HCT116 (cell line): ENCODE results near the gene RAB41. TPM values are rescaled to one million over a fixed set of nuclear protein-coding genes. Genes with fewer than 3 reads are reported as not detected.

Source experiments
- ATAC-seq: fragments of 200-7000 bp; cut with Tn5 transposase; 2 replicates; pipeline ENCODE4 v1.9.1; 2020; ENCODE audit warnings: mild to moderate bottlenecking, moderate library complexity
- BruUV-seq: library from RNA; stranded (reverse); fragments of 400-500 nt; replicated peaks from 2 replicates; lab custom pipeline; 2021; lab: Mats Ljungman, UMichigan
- CTCF ChIA-PET: fragments of 300-600 bp; sonication (Branson Sonifier 250); formaldehyde crosslinking; loops from one replicate; lab custom pipeline; 2021; ENCODE audit warnings: antibody characterized with exemption; lab: Charles Lee
- POLR2A ChIA-PET: fragments of 300-600, 350-600 bp; sonication (Branson Sonifier 250); formaldehyde crosslinking; loops from one replicate; lab custom pipeline; 2021; ENCODE audit warnings: antibody characterized with exemption; lab: Charles Lee
- RAD21 ChIA-PET, 2 experiments: fragments of 300-600 bp; sonication (Branson Sonifier 250); formaldehyde crosslinking; loops; one replicate each; lab custom pipeline; 2023; ENCODE audit warnings: low total read pairs in 2 of 2; ENCODE audit not compliant: uncharacterized antibody in 2 of 2, unreplicated experiment in 2 of 2, low non-redundant PET in 1 of 2; lab: Charles Lee
- DNase-seq: peaks from one replicate; pipeline ENCODE4 v3.0.0-alpha.2; 2010; ENCODE audit warnings: low read depth, low spot score
- H2AFZ ChIP-seq: fragments of 200-600 bp; shearing (Covaris generic), sonication (generic); 2 replicates; pipeline ENCODE4 v1.6.1; 2017; ENCODE audit warnings: low read depth, mixed run types, mixed read lengths, antibody characterized with exemption, low read length; ENCODE audit not compliant: poor library complexity, severe bottlenecking
- H3K27ac ChIP-seq: 2 replicates; pipeline ENCODE4 v1.5.1; 2012; ENCODE audit warnings: low read depth, low read length
- H3K27me3 ChIP-seq: fragments of 200-600 bp; sonication (generic); 2 replicates; pipeline ENCODE4 v1.6.1; 2016; ENCODE audit warnings: mixed run types, low read length, mixed read lengths; ENCODE audit not compliant: insufficient read depth
- H3K36me3 ChIP-seq, 2 experiments: fragments of 200-500 bp in 1 of 2; fragments of 200-600 bp in 1 of 2; sonication (Bioruptor generic) in 1 of 2; sonication (generic) in 1 of 2; 2 replicates each; pipeline versions ENCODE4 v1.5.1 to v1.6.1; 2014 to 2016; ENCODE audit warnings: low read length in 2 of 2, inconsistent platforms in 1 of 2, mixed read lengths in 1 of 2, mixed run types in 1 of 2; ENCODE audit not compliant: insufficient read depth in 2 of 2, control insufficient read depth in 1 of 2
- H3K4me1 ChIP-seq, 2 experiments: fragments of 200-600 bp in 1 of 2; sonication (generic) in 1 of 2; 2 replicates each; pipeline versions ENCODE4 v1.5.1 to v1.6.1; 2012 to 2017; ENCODE audit warnings: low read length in 2 of 2, inconsistent platforms in 1 of 2, mild to moderate bottlenecking in 1 of 2, mixed read lengths in 1 of 2, mixed run types in 1 of 2, moderate library complexity in 1 of 2; ENCODE audit not compliant: insufficient read depth in 2 of 2, control insufficient read depth in 1 of 2
- H3K4me2 ChIP-seq: fragments of 200-600 bp; sonication (generic); 2 replicates; pipeline ENCODE4 v1.6.1; 2017; ENCODE audit warnings: mixed run types, low read length, mixed read lengths
- H3K4me3 ChIP-seq, 2 experiments: fragments of 200-600 bp in 1 of 2; sonication (generic) in 1 of 2; replicated peaks in 1 of 2; 2 replicates each; pipeline ENCODE4 v1.5.1; 2011 to 2016; ENCODE audit warnings: low read length in 2 of 2, control low read depth in 1 of 2, low read depth in 1 of 2, mild to moderate bottlenecking in 1 of 2, mixed read lengths in 1 of 2, mixed run types in 1 of 2
- H3K79me2 ChIP-seq: fragments of 200-600 bp; sonication (generic); 2 replicates; pipeline ENCODE4 v1.6.1; 2017; ENCODE audit warnings: mild to moderate bottlenecking, mixed run types, low read length, moderate library complexity, mixed read lengths; ENCODE audit not compliant: insufficient read depth
- H3K9ac ChIP-seq: fragments of 200-600 bp; sonication (generic); 2 replicates; pipeline ENCODE4 v1.6.1; 2016; ENCODE audit warnings: low read length, mixed read lengths
- H3K9me2 ChIP-seq: fragments of 200-600 bp; sonication (generic), shearing (Covaris generic); 2 replicates; pipeline ENCODE4 v1.6.1; 2017; ENCODE audit warnings: mixed run types, mild to moderate bottlenecking, moderate library complexity; ENCODE audit not compliant: insufficient read depth
- H3K9me3 ChIP-seq, 2 experiments: fragments of 200-500 bp in 1 of 2; fragments of 200-600 bp in 1 of 2; sonication (Bioruptor generic) in 1 of 2; sonication (generic) in 1 of 2; 2 replicates each; pipeline ENCODE4 v1.6.1; 2014 to 2017; ENCODE audit warnings: low read length in 2 of 2, mixed read lengths in 2 of 2, inconsistent platforms in 1 of 2, low read depth in 1 of 2, mild to moderate bottlenecking in 1 of 2, mixed run types in 1 of 2, moderate library complexity in 1 of 2; ENCODE audit not compliant: control insufficient read depth in 1 of 2, insufficient read depth in 1 of 2
- H4K20me1 ChIP-seq: fragments of 200-600 bp; sonication (generic), shearing (Covaris generic); 2 replicates; pipeline ENCODE4 v1.6.1; 2017; ENCODE audit warnings: mixed run types, mild to moderate bottlenecking, moderate library complexity; ENCODE audit not compliant: insufficient read depth
- CBX3 ChIP-seq: IDR thresholded peaks from 2 replicates; pipeline ENCODE4 v1.6.1; 2012; ENCODE audit warnings: low read depth
- CEBPB ChIP-seq: IDR thresholded peaks from 2 replicates; pipeline ENCODE4 v1.6.1; 2012; ENCODE audit warnings: low read depth
- CTCF ChIP-seq, 3 experiments: fragments of 200-600 bp in 1 of 3; sonication (generic) in 1 of 3; IDR thresholded peaks in 2 of 3; conservative IDR thresholded peaks in 1 of 3; 2 replicates each; pipeline ENCODE4 v1.5.1; 2012 to 2017; ENCODE audit warnings: low read depth in 2 of 3, low read length in 2 of 3, antibody characterized with exemption in 1 of 3, borderline replicate concordance in 1 of 3, control low read depth in 1 of 3, mild to moderate bottlenecking in 1 of 3, mixed read lengths in 1 of 3, mixed run types in 1 of 3, moderate library complexity in 1 of 3; ENCODE audit not compliant: insufficient read depth in 1 of 3
- EGR1 ChIP-seq: IDR thresholded peaks from 2 replicates; pipeline ENCODE4 v1.6.1; 2012; ENCODE audit warnings: low read depth
- ELF1 ChIP-seq: IDR thresholded peaks from 2 replicates; pipeline ENCODE4 v1.6.1; 2012; ENCODE audit warnings: low read depth, borderline replicate concordance
- EZH2 ChIP-seq: fragments of 200-600 bp; sonication (generic); IDR thresholded peaks from 2 replicates; pipeline ENCODE4 v1.6.1; 2017; ENCODE audit warnings: antibody characterized with exemption, mixed run types
- EZH2phosphoT487 ChIP-seq: fragments of 200-600 bp; IDR thresholded peaks from 2 replicates; pipeline ENCODE4 v1.6.1; 2018; ENCODE audit warnings: antibody characterized with exemption, borderline replicate concordance
- FOSL1 ChIP-seq: IDR thresholded peaks from 2 replicates; pipeline ENCODE4 v1.6.1; 2012; ENCODE audit warnings: low read depth
- JUND ChIP-seq: IDR thresholded peaks from 2 replicates; pipeline ENCODE4 v1.6.1; 2012
- POLR2A ChIP-seq: IDR thresholded peaks from 2 replicates; pipeline ENCODE4 v1.7.0; 2011; ENCODE audit warnings: borderline replicate concordance; ENCODE audit not compliant: insufficient read depth, insufficient read length; ENCODE audit errors: extremely low read depth
- RAD21 ChIP-seq: IDR thresholded peaks from 2 replicates; pipeline ENCODE4 v1.6.1; 2012; ENCODE audit warnings: low read depth, mild to moderate bottlenecking
- REST ChIP-seq: IDR thresholded peaks from 2 replicates; pipeline ENCODE4 v1.6.1; 2012; ENCODE audit warnings: low read depth
- SIN3A ChIP-seq: IDR thresholded peaks from 2 replicates; pipeline ENCODE4 v1.6.1; 2012; ENCODE audit warnings: low read depth
- SP1 ChIP-seq: IDR thresholded peaks from 2 replicates; pipeline ENCODE4 v1.6.1; 2012; ENCODE audit warnings: low read depth
- TCF7L2 ChIP-seq: IDR thresholded peaks from 2 replicates; pipeline ENCODE4 v1.7.0; 2011; ENCODE audit warnings: borderline replicate concordance, inconsistent platforms; ENCODE audit not compliant: insufficient read depth, insufficient read length; ENCODE audit errors: extremely low read depth
- YY1 ChIP-seq: IDR thresholded peaks from 2 replicates; pipeline ENCODE4 v1.6.1; 2011; ENCODE audit warnings: low read length, low read depth, moderate library complexity, mild to moderate bottlenecking; ENCODE audit not compliant: insufficient replicate concordance; ENCODE audit errors: extremely low read depth
- ZNF274 ChIP-seq: fragments of 200-500 bp; sonication (Bioruptor generic); IDR thresholded peaks from 2 replicates; pipeline ENCODE4 v1.6.1; 2014; ENCODE audit warnings: mild to moderate bottlenecking, low read depth, low read length, inconsistent platforms
- intact Hi-C: fragments of 100-400 bp; cut with micrococcal nuclease; formaldehyde crosslinking; loops from 2 replicates; pipeline ENCODE4 v1.10.0; 2022
- total RNA-seq: library from RNA; stranded (reverse); gene quantifications from one replicate; pipeline ENCODE4 v1.2.1, GENCODE V29; 2021; ENCODE audit not compliant: unreplicated experiment
- TF ChIP-seq, protein P1 (sequence below): IDR thresholded peaks from 2 replicates; pipeline ENCODE4 v1.6.1; 2012
- TF ChIP-seq, protein P2 (sequence below): IDR thresholded peaks from 2 replicates; pipeline ENCODE4 v1.6.1; 2012

Gene RAB41
- total RNA-seq, 1 experiment from 2014 or later, result not detected

DNA sequence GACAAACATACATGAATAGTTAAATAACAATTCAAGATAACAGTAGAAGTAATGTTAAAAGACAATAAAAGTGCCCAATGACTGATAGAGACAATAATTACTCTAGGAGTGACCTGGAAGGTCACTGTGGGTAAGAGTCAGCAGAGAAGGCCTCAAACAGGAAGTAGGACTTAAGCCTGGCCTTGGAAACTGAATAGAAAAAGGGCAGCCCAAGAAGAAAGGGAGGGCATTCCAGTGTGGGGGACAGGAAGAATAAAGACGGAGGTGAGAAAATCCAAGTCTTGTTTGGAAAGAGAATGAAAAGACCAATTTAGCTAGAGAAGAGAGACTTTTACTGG, 27.9 kb upstream of the RAB41 start (continued):
- TF ChIP-seq JUND, result peak; percentile 54
- no peak for TF ChIP-seq EGR1
- TF ChIP-seq YY1, result no peak
- TF ChIP-seq ELF1, result peak; percentile 47
- peak; percentile 5; the same call in 1 of the 2 replicates for TF ChIP-seq FOSL1
- no peak for TF ChIP-seq CEBPB
- TF ChIP-seq TCF7L2, result no peak

- H2AFZ ChIP-seq, result no peak overlapping the region
- peak overlapping the region; percentile 66 for H3K4me2 ChIP-seq
- TSS peak; percentile 63 for BruUV-seq
- H3K27ac ChIP-seq, result peak overlapping the region; percentile 71
- ChIA-PET POLR2A (no interaction called here), RAD21 (no interaction called here), CTCF (no interaction called here)
- H3K4me3 ChIP-seq, result 0 out of 4 replicates have a peak overlapping the region, but pooled peaks of 1 of the 2 experiments have one; percentile 13
- no peaks in the 10 kb centered on the region for H3K79me2 ChIP-seq
- peak; percentile 49 for ATAC-seq
- no peaks in the 10 kb centered on the region for H3K9me2 ChIP-seq
- intact Hi-C loops, result no loop called here
- no peak overlapping the region for H3K9ac ChIP-seq
- no peaks in the 10 kb centered on the region for H4K20me1 ChIP-seq
- peaks cover 16 to 46% of the 10 kb centered on the region in 2 experiments for H3K4me1 ChIP-seq
- no peaks in the 10 kb centered on the region for H3K36me3 ChIP-seq
- peak; percentile 54 for DNase-seq
- no peaks in the 10 kb centered on the region for H3K9me3 ChIP-seq
- no peaks in the 10 kb centered on the region for H3K27me3 ChIP-seq
- TF ChIP-seq CBX3 (0 out of 2 replicates have a peak, but pooled peaks have one; percentile 25), RAD21 (no peak), YY1 (no peak), CEBPB (no peak), POLR2A (no peak), ELF1 (no peak), SIN3A (no peak), SP1 (peak; percentile 41), CTCF (IDR thresholded peaks at IDR 0.05 in 2 of 3, conservative IDR thresholded peaks at IDR 0.05 in 1 of 3; ENCODE audit: borderline replicate concordance in 1 of 3, insufficient read depth in 1 of 3, low read depth in 2 of 3, low read length in 2 of 3) (no peak), TCF7L2 (no peak), ZNF274 (no peak), REST (no peak), EZH2phosphoT487 (no peak), EZH2 (no peak)
- TF ChIP-seq, protein P1, sequence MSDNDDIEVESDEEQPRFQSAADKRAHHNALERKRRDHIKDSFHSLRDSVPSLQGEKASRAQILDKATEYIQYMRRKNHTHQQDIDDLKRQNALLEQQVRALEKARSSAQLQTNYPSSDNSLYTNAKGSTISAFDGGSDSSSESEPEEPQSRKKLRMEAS, result no peak
- TF ChIP-seq, protein P2, sequence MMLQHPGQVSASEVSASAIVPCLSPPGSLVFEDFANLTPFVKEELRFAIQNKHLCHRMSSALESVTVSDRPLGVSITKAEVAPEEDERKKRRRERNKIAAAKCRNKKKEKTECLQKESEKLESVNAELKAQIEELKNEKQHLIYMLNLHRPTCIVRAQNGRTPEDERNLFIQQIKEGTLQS, result no peak
These were observed 27.1 kb upstream of the RAB41 start for GRCh38 chrX:70254909-70255308.
